Fibroblast of mammary gland (primary cell): ENCODE results near the gene SLC35B2.
A peak's percentile ranks its signal among the peaks of the same experiment; 100 is the strongest.

Source experiments
- DNase-seq: peaks from one replicate; pipeline ENCODE4 v3.0.0-alpha.2; 2010; ENCODE audit warnings: low read depth
- H3K4me3 ChIP-seq: 2 replicates; pipeline ENCODE4 v1.5.1; 2011; ENCODE audit warnings: low read depth, mild to moderate bottlenecking, low read length, moderate library complexity; ENCODE audit not compliant: control insufficient read depth
- CTCF ChIP-seq: conservative IDR thresholded peaks from 2 replicates; pipeline ENCODE4 v1.5.1; 2011; ENCODE audit warnings: low read depth, low read length, inconsistent platforms; ENCODE audit not compliant: control insufficient read depth, insufficient read depth

SLC35B2 gene

DNA sequence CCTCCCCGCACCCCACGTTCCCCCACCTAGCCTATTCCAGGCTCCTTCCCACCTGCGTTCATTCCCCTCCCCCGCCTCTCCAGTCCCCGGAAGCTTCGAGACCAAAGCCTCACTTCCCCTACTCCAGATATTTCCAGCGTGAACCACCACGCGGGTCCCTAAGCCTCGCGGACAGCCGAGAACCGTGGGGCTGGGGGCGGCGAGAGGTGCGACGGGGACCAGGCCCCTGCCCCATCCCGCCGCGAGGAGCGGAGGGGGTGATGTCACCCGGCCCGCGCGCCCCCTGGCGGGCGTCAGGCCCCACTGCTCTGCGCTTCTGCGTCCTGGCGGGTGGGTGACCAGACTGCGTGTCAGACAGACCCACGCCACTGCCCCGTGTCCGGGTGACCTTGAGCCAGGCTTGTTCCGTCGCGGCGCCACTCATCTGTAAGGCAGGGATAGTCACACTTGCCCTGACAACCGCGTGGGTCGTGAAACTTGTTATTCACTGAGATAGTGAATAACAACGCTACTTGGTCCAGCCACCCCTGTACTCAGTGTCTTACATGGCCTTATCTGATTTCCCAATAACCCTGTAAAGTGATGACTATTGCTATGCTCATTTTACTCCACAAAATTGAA, 19.4 kb downstream of the SLC35B2 start:
- peak; percentile 53 for DNase-seq
- TF ChIP-seq CTCF: peak; percentile 58
- peak overlapping the region; percentile 61 for H3K4me3 ChIP-seq

GRCh38 chr6:44237021-44237812, 20.1 kb downstream of the SLC35B2 start:
- peak; percentile 97 for DNase-seq
- peak overlapping the region; percentile 61 for H3K4me3 ChIP-seq
- TF ChIP-seq CTCF: no peak

- H3K4me3 ChIP-seq: no peak overlapping the region
- no peak for TF ChIP-seq CTCF
- DNase-seq: no peak
Measured at GRCh38 chr6:44235891-44236516, 21.3 kb downstream of the SLC35B2 start.

- DNase-seq: no peak
- H3K4me3 ChIP-seq: no peak overlapping the region
- no peak for TF ChIP-seq CTCF
Measured at GRCh38 chr6:44235269-44235668, 22.1 kb downstream of the SLC35B2 start.

DNA sequence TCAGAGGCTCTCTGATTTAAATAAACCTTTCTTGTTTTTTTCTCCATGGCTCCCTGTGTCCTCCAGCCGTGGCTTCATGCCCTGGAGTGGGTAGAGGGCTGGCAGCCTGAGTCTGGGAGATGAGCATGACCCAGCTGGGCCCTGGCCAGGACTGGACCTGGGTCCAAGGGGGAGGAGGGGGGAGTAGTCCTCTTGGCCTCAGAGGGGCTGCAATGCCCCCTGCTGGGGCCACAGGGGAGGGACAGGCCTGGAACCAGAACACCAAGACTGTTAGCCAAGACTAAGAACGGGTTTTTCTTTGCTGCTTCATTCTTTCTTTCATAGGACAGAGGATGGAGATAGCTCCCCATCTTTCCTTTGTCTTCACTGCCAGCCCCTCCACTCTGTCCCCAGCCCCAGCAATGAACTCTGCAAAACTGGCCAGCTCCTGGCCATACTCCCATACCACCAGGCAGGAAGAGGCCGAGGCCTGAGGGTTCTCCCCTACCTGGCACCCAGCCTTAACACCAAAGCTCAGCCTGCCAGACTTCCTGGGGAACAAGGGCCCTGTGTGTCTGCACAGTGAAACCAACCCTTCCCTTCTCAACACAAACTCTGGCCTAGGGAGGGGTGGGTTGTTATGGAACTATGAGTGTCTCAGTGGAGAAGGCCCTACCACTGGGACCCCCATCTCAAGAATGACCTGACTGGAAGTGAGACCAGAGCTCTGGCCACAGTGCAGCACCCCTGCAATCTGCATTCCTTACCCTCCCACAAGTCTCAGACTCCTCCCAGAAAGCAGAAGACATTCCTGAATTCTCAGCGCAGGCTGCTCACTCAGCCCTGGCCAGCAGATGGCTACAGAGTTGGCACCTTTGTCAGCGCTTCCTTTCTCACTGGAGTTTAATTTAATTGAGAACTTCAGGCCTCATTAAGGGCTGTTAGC, 23.0 kb downstream of the SLC35B2 start:
- TF ChIP-seq CTCF: peak; percentile 88
- peak; percentile 79 for DNase-seq
- no peak overlapping the region for H3K4me3 ChIP-seq

- no peak for DNase-seq
- TF ChIP-seq CTCF: no peak
- H3K4me3 ChIP-seq: no peak overlapping the region
Measured at GRCh38 chr6:44233567-44234100, 23.7 kb downstream of the SLC35B2 start.
